H1 (cell line): Measurements from ENCODE around the gene ELP4. TPM values are rescaled to one million over a fixed set of nuclear protein-coding genes. Genes with fewer than 3 reads are reported as not detected.

Experiments used
- CBX5 ChIP-seq: fragments of 300-800, 300-1000 bp; sonication (generic); IDR thresholded peaks from 2 replicates; pipeline ENCODE4 v1.7.1; 2016; ENCODE audit warnings: antibody characterized with exemption, low read length, low read depth
- EZH2 ChIP-seq: fragments of 200-600 bp; sonication (generic); IDR thresholded peaks from 2 replicates; pipeline ENCODE4 v1.7.1; 2012; ENCODE audit warnings: low read depth, mild to moderate bottlenecking, moderate library complexity, low read length, inconsistent platforms; ENCODE audit not compliant: severe bottlenecking
- NRF1 ChIP-seq: IDR thresholded peaks from 2 replicates; pipeline ENCODE4 v1.6.1; 2011; ENCODE audit warnings: mild to moderate bottlenecking, low read depth, low read length, improper control_type of control experiment
- SIN3A ChIP-seq, 2 experiments: IDR thresholded peaks in 1 of 2; conservative IDR thresholded peaks in 1 of 2; 2 replicates each; pipeline ENCODE4 v1.6.1; 2011 to 2012; ENCODE audit warnings: low read length in 2 of 2, improper control_type of control experiment in 1 of 2, low read depth in 1 of 2, mild to moderate bottlenecking in 1 of 2
- SIX5 ChIP-seq: IDR thresholded peaks from 2 replicates; pipeline ENCODE4 v1.6.1; 2011; ENCODE audit warnings: mild to moderate bottlenecking, low read depth, low read length
- TEAD4 ChIP-seq: IDR thresholded peaks from 2 replicates; pipeline ENCODE4 v1.6.1; 2012; ENCODE audit warnings: low read depth, low read length, inconsistent platforms, mixed read lengths
- polyA plus RNA-seq, 7 experiments: library from polyadenylated mRNA; depleted of rRNA in 3 of 7; stranded (reverse) in 5 of 7; unstranded in 2 of 7; fragments of >200 nt in 5 of 7; fragments of 200-250 nt in 2 of 7; gene quantifications; 1 replicate in 5 of 7; 2 replicates in 1 of 7; 4 replicates in 1 of 7; pipeline versions ENCODE4 v1.2.1 to v1.2.3, GENCODE V29; 2011 to 2013; ENCODE audit warnings: missing spikeins in 2 of 7, mixed read lengths in 2 of 7
- total RNA-seq: library from RNA; stranded (reverse); fragmentation: NEBNext Ultra II Directional; extraction: Animal tissue kit (Norgen Biotek cat#: 25700); gene quantifications from 2 replicates; pipeline ENCODE4 v1.2.1, GENCODE V29; 2021

ELP4 gene
- total and polyA plus RNA-seq, 2 of the 8 experiments (the other 6 are each of a cell fraction or from before 2014, with no cell fraction given) = 14.0 to 18.6 TPM

DNA sequence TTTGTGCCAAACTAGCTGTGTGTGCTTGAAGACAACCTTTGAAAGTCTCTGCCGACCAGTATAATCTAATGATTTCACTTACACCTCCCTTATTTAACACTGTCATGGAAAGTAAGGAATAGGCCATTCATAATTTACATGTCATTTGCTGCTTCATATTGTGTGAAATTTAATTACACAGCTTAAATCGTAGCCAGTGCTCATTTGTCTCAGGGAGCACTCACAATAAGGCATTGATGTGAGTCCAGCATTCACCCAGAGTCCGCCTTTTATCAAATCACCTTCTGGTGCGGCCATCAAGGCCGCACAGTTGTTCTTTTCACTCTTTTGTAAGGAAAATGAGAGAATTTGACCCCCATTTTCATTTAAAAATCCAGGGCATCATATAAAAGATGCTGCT lies 254.7 kb downstream of the ELP4 start (continued):
- TF ChIP-seq TEAD4 = no peak
- no peak for TF ChIP-seq NRF1
- TF ChIP-seq SIX5 = no peak
- TF ChIP-seq SIN3A (conservative IDR thresholded peaks at IDR 0.05 in 1 of 2, IDR thresholded peaks at IDR 0.05 in 1 of 2; ENCODE audit: low read depth in 1 of 2, low read length in 2 of 2) = no peak
- no peak for TF ChIP-seq EZH2
- no peak for TF ChIP-seq CBX5
